ENCODE data around the gene PDE3B. TPM values are rescaled to one million over a fixed set of nuclear protein-coding genes. Genes with fewer than 3 reads are reported as not detected.
"Not testable (repeated sequence)": the region's sequence is repeated elsewhere in the genome, so short reads cannot be mapped to it uniquely, and the experiment has no call there.

Gene PDE3B
- total RNA-seq, 1 donor from 2014 or later: 34.3 TPM

- no peak overlapping the region for H3K4me3 ChIP-seq
- no peaks in the 10 kb centered on the region for H3K4me1 ChIP-seq
- ATAC-seq (peak in 1 of 2 donors; percentile 26), DNase-seq (no peak)
- intact Hi-C loops (cut with DNase I): no loop called here
- H3K9me3 ChIP-seq: no peaks in the 10 kb centered on the region
- H3K27ac ChIP-seq: no peak overlapping the region
- H3K36me3 ChIP-seq: no peaks in the 10 kb centered on the region
- TF ChIP-seq CTCF (IDR thresholded peaks at IDR 0.05): no peak
- no peaks in the 10 kb centered on the region for H3K27me3 ChIP-seq (ENCODE audit: low read depth)
These were observed 30.3 kb downstream of the PDE3B start for GRCh38 chr11:14673824-14674405.

- H3K27me3 ChIP-seq (ENCODE audit: low read depth): no peaks in the 10 kb centered on the region
- H3K4me1 ChIP-seq: no peaks in the 10 kb centered on the region
- DNase-seq: no peak
- no peak overlapping the region for H3K4me3 ChIP-seq
- H3K27ac ChIP-seq: no peak overlapping the region
- ATAC-seq: peak in 1 of 2 donors; percentile 63
- H3K9me3 ChIP-seq: no peaks in the 10 kb centered on the region
- intact Hi-C loops (cut with DNase I): no loop called here
- H3K36me3 ChIP-seq: no peaks in the 10 kb centered on the region
- no peak for TF ChIP-seq CTCF (IDR thresholded peaks at IDR 0.05)
These were observed 32.5 kb downstream of the PDE3B start for GRCh38 chr11:14676068-14676467.

GRCh38 chr11:14677146-14677545, 33.5 kb downstream of the PDE3B start:
- H3K4me1 ChIP-seq: no peaks in the 10 kb centered on the region
- H3K27ac ChIP-seq: no peak overlapping the region
- H3K4me3 ChIP-seq: no peak overlapping the region
- intact Hi-C loops (cut with DNase I): no loop called here
- no peaks in the 10 kb centered on the region for H3K36me3 ChIP-seq
- DNase-seq: no peak
- ATAC-seq: no peak
- H3K9me3 ChIP-seq: no peaks in the 10 kb centered on the region
- no peak for TF ChIP-seq CTCF (IDR thresholded peaks at IDR 0.05)
- H3K27me3 ChIP-seq (ENCODE audit: low read depth): no peaks in the 10 kb centered on the region

GRCh38 chr11:14678350-14678749, 34.7 kb downstream of the PDE3B start:
- no peak for DNase-seq
- intact Hi-C loops (cut with DNase I): no loop called here
- H3K4me1 ChIP-seq: no peaks in the 10 kb centered on the region
- H3K9me3 ChIP-seq: no peaks in the 10 kb centered on the region
- TF ChIP-seq CTCF (IDR thresholded peaks at IDR 0.05): no peak
- no peaks in the 10 kb centered on the region for H3K27me3 ChIP-seq (ENCODE audit: low read depth)
- H3K4me3 ChIP-seq: no peak overlapping the region
- no peak overlapping the region for H3K27ac ChIP-seq
- no peak for ATAC-seq
- no peaks in the 10 kb centered on the region for H3K36me3 ChIP-seq

GRCh38 chr11:14679662-14680061, 36.1 kb downstream of the PDE3B start:
- H3K36me3 ChIP-seq: no peaks in the 10 kb centered on the region
- no peaks in the 10 kb centered on the region for H3K9me3 ChIP-seq
- H3K27ac ChIP-seq: no peak overlapping the region
- TF ChIP-seq CTCF (IDR thresholded peaks at IDR 0.05): no peak
- ATAC-seq (no peak), DNase-seq (no peak)
- intact Hi-C loops (cut with DNase I): no loop called here
- H3K27me3 ChIP-seq (ENCODE audit: low read depth): no peaks in the 10 kb centered on the region
- no peak overlapping the region for H3K4me3 ChIP-seq
- no peaks in the 10 kb centered on the region for H3K4me1 ChIP-seq

GRCh38 chr11:14684234-14684915, 40.8 kb downstream of the PDE3B start:
- intact Hi-C loops (cut with DNase I): not testable (repeated sequence)

More at GRCh38 chr11:14684234-14684915, 40.8 kb downstream of the PDE3B start:
- not testable (repeated sequence) for H3K9me3 ChIP-seq; H3K36me3 ChIP-seq; H3K27ac ChIP-seq; DNase-seq; ATAC-seq; H3K4me1 ChIP-seq; H3K27me3 ChIP-seq (ENCODE audit: low read depth); H3K4me3 ChIP-seq

Data from lower lobe of right lung (tissue), 2 donors.